ENCODE data around the gene PTTG2.
A peak's percentile ranks its signal among the peaks of the same experiment; 100 is the strongest.

The PTTG2 gene

DNA sequence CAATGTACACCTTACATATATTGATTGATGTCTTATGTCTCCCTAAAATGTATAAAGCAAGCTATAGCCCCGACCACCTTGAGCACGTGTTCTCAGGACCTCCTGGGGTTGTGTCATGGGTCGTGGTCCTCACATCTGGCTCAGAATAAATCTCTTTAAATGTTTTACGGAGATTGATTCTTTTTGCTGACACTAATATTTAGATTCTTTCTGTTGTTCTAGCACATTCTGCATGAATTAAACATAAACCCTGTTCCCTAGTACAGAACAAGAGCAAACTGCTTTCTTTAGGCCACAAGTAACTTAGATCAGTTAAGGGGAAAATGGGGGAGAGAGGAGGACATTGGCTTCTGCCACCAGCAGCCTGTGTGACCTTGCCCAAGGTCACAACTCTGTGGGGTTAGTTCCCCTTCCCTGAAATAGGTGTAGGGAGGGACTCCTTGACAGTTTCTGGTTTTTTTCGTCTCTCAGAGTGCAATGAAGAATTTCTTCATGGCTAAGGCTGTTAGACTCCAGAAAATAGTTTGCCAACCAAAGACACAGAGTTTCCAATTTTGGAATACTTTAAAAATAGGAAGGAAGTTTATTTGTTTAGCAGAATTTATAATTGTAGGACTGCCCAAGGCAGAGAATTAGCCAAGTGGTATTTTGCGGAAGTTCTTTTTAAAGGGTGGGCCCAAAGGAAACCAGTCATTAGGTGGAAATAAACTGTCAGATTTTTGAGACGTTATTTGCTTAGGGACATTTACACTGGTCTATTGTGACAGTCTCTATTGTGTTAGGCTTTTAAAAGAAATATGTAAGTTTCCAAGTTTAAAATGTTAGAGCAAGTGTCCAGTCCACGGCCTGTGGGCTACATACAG lies 29.4 kb downstream of the PTTG2 start:
- no peak for DNase-seq

DNA sequence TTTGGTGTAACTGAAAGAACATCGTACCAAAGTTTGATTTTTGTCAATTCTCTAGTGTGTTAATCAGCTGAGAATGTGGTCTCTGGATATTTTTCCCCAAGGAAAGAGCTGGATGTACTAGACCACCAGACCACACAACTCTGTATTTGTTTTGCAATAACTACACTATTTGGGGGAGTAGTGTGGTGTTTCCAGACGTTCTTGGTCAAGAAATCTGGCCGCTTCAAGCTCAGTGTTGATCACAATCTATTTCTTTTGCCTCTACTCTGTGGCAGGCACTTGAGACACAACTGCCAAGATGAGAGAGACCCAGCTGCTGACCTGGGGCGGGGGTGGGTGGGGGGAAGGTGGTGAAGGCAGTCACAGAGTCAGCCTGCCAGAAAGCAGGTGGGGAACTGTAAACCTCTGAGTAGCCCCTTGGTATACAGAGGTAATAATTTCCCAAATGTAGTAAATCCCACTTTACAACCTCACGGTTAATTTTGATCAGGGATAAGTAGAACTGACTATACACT lies 30.6 kb downstream of the PTTG2 start:
- no peak for DNase-seq

DNA sequence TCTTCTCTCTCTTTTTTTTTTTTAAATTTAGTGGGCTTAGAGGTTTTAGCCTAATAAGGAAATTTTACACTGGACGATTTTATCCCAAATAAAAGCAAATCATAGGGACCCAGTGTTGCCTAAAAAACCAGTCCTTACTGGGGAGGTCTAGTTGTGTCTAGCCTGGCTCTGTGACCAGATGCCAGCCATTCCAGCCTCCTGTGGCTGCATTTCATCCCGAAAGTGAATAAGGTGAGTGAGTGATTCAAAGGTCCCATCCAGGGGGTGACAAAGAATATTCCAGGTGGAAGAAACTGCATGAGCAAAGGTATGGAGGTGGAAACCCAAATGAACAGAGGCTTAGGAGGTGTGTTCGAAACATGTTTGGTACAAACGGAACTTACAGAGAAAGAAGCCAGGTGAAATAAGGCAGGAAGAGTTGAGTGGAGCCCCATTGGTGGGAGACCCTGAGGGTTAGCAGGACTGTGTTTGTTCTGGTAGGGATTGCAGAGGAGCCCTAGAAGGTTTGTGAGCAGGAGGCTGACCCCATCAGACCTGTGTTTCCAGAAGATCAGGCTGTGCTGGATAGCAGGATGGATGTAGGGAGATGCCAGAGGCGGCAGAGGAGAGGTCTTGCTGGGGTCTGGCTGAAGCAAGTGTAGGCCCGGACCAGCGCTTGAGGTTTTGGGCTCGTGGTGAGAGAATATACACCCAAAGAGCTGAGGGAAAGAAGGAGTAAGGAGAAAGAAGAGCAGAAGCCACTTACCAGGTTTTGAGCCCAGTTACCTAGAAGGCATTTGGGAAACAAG lies 31.6 kb downstream of the PTTG2 start:
- no peak for DNase-seq

DNA sequence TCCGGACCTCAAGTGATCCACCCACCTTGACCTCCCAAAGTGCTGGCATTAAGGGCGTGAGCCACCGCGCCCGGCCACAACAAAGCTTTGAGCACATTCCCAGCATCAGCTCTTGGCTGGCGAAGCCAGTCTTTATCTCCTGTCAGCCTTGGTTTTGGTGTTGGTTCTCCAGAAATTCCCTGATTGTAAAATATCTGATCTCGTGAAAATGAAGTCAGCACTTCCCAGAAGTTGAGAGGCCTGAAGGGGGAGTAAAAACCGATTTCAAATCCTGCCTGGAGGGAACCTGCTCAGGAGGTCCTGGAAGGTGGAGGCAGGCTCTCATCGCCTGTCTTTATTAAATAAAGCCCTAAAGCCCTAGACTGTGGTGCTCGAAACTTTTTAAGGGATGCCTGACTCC lies 33.6 kb downstream of the PTTG2 start:
- DNase-seq, result no peak

DNA sequence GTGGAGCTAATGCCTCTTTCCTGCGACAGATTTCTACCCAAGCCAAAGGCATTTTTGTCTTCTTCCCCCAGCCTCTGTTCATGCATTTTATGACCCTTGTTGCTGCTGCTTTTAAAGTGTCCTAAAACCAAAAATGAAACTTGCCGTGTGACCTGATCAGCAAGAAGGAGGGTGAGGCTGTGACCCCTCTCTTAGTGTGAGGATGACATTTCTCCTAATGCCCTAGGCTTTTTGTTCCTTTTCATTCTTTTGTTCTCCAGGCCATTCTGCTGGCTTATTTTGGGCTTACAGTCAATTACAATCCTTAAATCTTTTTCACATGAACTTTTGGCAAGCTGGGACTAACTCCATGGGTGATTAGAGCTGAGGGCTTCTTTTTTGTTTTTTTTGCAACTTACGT lies 34.4 kb downstream of the PTTG2 start:
- DNase-seq, result no peak

DNA sequence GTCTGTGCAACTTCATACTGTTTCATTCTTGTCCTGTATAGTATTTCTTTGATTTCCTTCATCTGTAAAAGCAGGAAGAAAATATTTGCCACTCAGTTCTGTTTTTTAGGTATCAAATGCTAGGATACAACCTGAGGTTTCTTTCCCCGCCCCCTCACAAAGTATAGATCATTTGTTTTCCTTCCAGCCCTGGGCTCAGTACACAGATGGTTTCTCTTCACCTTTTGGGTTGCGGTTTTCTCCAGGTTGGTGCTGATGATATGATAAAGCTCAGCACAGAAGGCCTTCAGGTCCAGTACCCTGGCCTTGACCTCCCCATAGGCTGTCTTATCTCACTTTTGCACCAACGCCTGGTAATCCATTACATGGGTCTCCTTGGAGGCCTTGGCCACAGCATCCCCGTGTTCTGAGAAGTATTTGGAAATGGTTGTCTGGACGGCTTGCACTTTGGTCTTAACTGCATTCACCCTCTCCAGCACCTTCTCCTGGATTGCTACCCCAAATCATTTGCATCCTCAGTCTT lies 35.2 kb downstream of the PTTG2 start:
- no peak for DNase-seq

DNA sequence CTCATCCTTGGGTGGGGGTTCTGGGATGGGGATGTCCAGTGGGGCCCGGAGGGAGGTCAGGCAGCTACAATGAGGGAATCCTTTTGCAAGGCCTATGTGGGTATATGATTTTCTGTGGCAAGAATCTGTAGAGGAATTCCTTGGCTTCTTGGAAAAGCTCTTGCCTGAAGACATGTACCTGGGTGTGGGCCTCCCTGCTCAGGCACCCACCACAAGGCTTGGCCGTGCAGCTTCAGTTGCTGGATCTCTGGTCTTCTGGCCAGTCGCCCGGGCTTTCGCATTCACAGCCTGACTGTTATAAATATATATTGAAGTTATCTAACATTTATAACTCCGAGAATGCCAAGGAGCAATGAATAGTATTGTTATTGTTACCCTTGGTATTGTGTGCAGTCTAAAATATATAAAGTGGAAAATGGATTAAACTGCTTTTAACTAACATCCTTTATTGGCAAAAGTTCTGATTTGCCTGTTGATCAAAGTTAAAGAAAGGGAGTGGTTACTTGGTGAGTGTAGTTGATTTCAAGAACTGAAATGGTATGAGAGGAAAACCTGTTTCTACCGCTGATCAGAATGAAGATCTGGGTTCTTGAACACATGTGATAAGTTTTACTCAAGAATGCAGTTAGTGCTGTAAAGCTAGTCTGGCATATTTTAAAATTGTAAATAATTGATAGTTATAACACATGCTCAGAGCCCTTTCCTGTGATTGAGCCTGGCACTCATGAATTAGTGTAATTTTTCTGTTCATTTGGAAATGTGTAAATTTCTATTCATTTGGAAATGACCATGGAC lies 36.0 kb downstream of the PTTG2 start:
- DNase-seq, result no peak

DNA sequence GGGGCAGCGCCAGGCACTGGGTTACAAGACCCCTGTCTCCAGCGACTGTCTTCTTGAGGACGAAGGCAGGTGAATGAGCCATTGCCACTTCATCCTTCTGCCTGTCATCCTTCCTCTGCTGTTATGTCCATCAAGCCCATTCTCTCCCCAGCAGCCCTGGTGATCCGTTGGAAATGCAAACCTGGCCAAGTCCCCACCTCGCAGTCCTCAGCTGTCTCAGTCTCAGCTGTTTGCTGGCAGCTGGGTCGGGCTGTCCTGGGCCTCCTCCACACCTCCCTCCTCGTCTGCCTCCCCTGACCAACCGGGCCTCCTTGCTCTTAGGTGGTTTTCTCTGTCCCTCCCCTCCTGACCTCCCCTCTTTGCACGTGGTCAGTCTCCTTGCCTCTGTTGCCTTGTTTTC lies 38.0 kb downstream of the PTTG2 start:
- no peak for DNase-seq

DNA sequence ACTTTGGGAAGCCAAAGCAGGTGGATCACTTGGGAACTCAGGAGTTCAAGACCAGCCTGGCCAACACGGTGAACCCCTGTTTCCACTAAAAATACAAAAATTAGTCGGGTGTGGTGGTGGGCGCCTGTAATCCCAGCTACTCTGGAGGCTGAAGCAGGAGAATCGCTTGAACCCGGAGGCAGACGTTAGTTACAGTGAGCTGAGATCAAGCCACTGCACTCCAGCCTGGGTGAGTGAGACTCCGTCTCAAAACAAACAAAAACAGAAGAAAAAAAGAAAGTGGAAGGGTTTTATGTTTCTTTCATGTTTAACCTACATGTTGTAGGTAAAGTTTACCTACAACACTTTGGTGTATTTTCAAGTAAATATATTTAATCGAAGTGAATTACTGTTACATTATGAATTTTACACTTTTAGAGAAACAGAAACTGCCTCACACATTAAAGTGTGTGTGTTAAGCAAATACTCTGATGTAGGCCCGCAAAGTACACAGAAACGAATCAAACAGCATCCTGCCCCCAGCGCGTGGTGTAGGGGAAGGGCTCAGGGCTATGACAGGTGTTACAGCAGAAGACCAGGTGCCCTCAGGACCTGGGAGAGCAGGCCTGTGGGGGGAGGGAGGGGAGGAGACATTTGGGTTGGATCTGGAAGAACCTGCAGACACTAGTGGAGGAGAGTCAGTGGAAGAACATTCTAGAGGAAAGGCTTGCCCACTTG lies 39.0 kb downstream of the PTTG2 start:
- DNase-seq, result peak; percentile 31

DNA sequence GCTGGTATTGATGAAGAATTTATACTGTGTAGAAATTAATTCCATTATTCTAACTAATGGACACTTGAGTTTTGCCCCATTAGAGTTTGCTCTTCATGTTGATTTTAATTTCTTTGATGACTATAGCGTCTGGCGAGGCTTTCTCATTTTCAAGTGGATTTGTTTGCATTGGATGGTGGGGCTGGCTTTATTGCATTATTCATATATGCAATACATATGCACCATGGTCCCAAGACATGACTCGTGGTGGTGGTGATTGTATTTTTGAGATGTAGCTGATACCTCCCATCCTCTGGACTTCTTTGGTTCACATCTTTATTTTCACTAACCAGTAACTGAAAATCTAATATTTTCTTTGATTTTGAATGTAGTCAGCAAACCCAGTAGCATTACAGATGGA lies 39.8 kb downstream of the PTTG2 start:
- DNase-seq, result no peak

DNA sequence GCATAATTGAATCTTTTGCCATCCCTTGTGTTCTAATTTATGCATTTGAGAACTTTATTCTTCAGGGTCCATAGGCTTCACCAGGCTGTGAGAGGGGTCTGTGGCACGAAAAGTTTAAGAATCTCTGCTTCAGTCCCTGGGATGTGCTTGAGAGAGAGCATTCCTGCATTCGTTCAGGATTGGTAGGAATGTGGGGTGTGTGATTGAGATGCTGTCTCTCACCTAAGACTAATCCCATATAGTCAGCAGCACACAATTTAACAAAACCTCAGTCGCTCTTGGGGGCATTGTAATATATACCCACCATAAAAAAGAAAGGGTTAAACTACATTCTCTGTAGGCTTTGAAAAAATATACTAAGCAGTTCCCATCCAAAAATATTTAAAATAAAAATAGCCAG lies 41.7 kb downstream of the PTTG2 start:
- DNase-seq, result no peak

DNA sequence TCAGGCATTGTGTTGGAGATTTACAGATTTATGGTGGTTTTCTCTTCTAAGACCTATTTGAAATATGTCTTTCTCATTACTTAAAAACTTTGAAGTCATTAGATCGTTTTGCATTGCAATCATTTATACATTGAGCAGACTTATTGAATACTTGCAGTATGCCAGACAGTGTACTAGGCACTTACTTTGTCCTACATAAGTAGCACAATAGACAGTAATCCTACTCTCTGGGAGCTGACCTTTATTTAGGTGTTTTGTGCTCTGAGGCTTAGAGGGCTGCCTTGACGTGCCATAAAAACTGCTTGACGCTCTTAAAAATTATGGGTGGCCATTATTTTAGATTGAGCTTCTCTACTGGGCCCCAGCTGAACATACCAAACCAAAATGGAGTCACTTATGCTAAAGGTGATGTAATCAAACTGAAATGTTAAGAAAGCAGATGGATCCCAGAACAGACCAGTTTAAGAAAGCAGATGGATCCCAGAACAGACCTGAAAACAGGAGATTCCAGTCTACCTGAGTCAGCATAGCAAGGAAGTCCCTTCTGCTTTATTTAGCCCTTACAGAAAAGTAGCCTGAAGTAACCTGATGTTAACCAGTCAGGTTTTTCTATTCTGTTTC lies 42.4 kb downstream of the PTTG2 start:
- DNase-seq, result no peak

DNA sequence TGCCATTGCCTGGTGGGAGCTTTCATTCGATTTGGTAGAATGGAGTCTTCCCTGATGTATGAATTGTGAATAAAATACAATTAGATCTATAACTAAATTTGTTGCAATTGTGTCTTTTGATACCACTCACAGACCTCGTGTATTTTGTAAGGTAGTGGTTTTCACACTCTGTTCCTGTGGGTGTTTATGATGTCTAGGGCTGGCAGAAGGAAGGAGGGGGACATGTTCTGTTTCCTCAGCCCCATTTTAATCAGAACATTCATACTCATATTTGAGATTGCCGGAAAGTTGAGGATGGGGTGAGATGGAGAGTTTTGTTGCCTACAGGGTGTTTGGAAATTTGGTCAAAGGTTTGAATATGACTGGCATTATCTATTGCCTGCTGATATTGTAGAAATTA lies 42.9 kb downstream of the PTTG2 start:
- DNase-seq, result no peak

DNA sequence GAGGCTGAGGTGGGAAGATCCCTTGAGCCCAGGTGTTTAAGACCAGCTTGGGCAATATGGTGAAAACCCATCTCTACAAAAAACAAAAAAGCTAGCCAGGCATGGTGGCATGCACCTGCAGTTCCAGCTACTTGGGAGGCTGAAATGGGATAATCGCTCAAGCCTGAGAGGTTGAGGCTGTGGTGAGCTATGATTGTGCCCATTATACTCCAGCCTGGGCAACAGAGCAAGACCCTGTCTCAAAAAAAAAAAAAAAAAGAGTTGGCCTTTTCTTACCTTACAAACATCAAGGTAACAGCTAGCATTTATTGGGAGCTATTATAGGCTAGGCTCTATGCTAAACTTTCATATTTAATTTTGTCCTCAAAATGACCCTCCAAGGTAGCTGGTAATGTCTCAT lies 43.4 kb downstream of the PTTG2 start:
- no peak for DNase-seq

DNA sequence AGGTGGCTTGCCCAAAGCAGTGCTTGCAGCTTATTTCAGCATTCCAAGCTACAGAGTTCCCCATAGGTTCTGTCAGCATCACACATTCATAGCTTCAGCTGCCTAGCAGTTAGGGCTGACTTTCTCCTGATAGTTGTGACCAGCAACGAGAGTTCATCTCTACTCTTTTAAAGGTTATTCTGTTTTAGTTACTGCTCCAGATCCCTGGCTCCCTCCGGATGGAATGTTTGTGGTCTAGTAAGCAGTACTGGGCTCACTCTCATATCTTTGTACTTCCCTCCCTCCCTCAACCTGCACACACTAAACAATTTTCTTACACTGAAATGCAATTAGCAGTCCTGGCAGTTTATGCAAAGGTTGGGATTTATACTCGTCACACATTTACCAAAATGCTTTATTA lies 43.9 kb downstream of the PTTG2 start:
- no peak for DNase-seq

DNA sequence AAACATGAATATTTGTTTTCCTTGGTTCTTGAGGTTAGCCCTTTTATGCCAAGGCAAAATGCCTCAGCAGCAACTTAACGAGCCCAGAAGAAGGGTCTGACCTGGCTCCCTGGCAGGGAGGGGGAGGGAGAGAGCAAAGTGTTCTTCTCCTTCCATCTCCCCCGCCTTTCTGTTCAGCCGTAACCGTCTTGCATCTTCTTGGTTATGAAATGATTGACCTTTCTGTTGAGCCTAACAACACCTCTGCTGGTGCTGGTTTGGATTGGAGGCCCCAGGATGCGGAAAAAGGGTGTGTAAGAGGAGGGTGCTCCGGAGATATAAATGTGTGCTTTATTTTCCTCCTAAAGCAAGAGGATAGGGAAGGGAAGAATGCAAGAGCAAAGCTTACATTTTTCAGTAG lies 44.7 kb downstream of the PTTG2 start:
- DNase-seq, result no peak

DNA sequence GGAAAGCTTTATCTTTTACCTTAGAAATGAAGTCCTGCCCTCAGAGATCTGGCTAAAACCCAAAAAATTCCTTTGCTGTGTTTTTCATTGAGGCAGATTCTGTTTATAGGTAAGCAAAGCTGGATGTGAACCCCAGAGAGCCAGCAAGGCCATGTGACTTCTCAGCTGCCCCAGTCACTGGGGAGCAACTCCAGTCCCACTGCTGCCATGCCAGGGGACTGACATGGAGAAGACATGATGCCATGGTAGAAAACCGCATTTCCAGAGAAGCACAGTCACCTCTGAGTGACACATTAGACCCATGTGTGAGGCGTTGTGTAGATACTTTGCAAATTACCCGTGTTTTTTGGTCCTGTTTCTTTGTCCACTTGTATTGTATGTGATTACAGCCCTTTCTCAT lies 45.4 kb downstream of the PTTG2 start:
- DNase-seq, result no peak

DNA sequence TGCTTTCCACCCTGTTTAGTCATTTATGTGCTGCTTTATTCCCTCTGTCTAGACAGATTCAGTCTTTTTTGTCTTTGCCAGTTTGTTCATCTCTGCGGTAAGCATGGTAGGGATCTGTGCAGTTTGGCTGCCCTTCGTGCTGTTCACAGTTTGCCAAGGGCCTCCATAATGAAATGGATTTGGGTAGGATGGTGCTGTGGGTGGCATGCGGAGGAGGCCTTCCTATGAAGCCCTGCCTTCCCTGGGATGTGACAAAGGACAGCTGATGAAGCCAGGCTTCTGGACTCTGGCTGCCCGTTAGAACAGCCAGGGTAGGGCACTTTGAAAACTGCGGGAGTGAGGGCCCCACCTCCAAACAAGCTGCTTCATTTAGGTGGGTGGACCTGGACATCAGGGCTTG lies 47.4 kb downstream of the PTTG2 start:
- DNase-seq, result no peak

DNA sequence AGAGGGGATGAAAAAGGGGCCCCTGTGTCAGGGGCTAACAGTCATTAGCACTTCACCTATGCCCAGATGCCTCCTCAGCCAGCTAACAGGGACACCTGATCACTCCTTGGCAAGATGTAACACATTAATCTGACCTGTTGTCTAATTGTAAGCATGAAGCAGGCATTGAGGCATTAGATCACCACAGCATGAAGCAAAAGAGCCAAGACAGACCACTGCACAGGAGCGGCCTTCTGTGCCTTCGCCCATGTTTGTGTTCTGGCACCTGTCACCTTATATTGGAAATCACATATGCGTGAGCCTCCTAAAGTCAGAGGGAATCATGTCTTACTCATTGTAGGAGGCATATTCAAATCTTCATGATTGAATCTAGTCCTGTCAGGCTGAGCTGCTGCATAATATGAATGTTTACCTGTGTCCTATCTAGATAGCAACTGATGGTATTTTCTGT lies 48.4 kb downstream of the PTTG2 start:
- DNase-seq, result peak; percentile 9

DNA sequence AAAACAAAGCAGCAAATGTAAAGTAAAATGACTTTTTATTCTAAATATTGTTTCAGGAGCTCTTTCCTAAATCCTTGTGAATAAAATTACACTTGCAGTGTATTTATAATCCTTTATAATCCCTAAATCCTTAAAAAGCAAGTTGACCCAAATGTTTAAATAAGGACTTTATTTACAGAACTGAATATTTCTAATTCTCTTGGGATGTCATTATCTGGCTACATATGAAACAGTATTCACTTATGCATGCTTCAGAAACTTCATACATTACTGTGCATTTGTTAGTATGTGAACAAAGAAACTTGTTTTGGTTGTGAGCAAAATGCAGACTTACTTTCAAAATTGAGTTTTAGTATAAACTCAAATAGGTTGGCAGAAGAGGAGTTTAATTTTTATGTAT lies 49.2 kb downstream of the PTTG2 start:
- no peak for DNase-seq

DNA sequence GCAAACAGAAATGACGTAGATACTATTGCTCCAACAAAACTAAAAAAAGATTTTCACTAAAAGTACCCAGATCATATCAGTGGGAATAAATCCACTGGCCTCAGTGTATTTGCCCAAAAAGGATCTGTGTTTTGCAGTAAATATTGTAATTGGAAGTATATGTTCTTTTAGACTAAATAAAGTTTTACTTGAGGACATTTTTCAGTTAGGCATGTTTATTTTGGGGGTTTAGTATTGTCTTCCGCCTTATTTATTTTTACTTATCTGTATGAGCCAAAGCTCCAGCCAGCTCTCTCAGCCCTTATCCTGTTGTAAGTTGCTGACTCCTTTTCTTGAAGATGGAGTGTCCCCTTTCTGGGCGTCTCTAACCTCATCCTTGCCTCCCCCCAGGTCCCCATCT lies 49.8 kb downstream of the PTTG2 start:
- DNase-seq, result no peak
